Right cardiac atrium (tissue), 5 donors: Measurements from ENCODE around the gene PDE3B. TPM values are rescaled to one million over a fixed set of nuclear protein-coding genes. Genes with fewer than 3 reads are reported as not detected.
"Not testable (repeated sequence)": the region's sequence is repeated elsewhere in the genome, so short reads cannot be mapped to it uniquely, and the experiment has no call there.

Experiments used
- ATAC-seq, 2 donors: fragments of 200-7000 bp; cut with Tn5 transposase; one replicate each; pipeline versions ENCODE4 v1.8.0 to v1.9.1; 2020; ENCODE audit warnings: moderate library complexity in 2 of 2, mild to moderate bottlenecking in 1 of 2
- DNase-seq, 3 donors: peaks; one replicate each; pipeline ENCODE4 v3.0.0-alpha.2; 2020
- H3K27ac ChIP-seq: one replicate; pipeline ENCODE4 v1.5.1; 2013; ENCODE audit warnings: mild to moderate bottlenecking, low read length, control low read depth, moderate library complexity
- H3K27me3 ChIP-seq: one replicate; pipeline ENCODE4 v1.6.1; 2013; ENCODE audit not compliant: control insufficient read depth, insufficient read depth
- H3K4me1 ChIP-seq: one replicate; pipeline ENCODE4 v1.6.1; 2013; ENCODE audit warnings: low read length; ENCODE audit not compliant: control insufficient read depth, insufficient read depth
- H3K4me3 ChIP-seq: one replicate; pipeline ENCODE4 v1.5.1; 2013; ENCODE audit warnings: low read length, control low read depth
- H3K9me3 ChIP-seq: one replicate; pipeline ENCODE4 v1.6.1; 2013; ENCODE audit warnings: low read length; ENCODE audit not compliant: control insufficient read depth
- WGBS: extraction: QIAGEN DNeasy Blood & Tissue Kit; methylation state at CpG from one replicate; pipeline ENCODE4 v1.1.7; 2013; 5-methylcytosine and 5-hydroxymethylcytosine counted together
- intact Hi-C, 4 donors: fragments of 100-400 bp; cut with DNase I; formaldehyde crosslinking; loops; one replicate each; pipeline versions ENCODE4 v1.11.0 to v1.14.0; 2022 to 2023
- polyA plus RNA-seq: library from polyadenylated mRNA; stranded (reverse); fragments of 200-250 nt; gene quantifications from one replicate; pipeline ENCODE4 v1.2.3, GENCODE V29; 2013
- total RNA-seq, 4 donors: library from RNA; stranded (reverse); fragmentation: NEBNext Ultra II Directional; extraction: Animal tissue kit (Norgen Biotek cat#: 25700); gene quantifications; one replicate each; pipeline ENCODE4 v1.2.1, GENCODE V29; 2021
- donor health status: healthy with polysubstance abuse.
- donor health status: DM: no; HTN: yes; CAD: no.
- donor health status: DM: no; HTN: no; CAD: no.
- donor health status: DM: no; HTN: yes; CAD: no; lungs with severe emphysema.
- donor health status: DM: yes; HTN: yes; CAD: no.

PDE3B gene
- total and polyA plus RNA-seq, 5 donors, result 4.9 to 18.6 (median 9.1) TPM

GRCh38 chr11:14657841-14658240 lies 14.2 kb downstream of the PDE3B start:
- intact Hi-C loops, result no loop called here
- no peaks in the 10 kb centered on the region for H3K9me3 ChIP-seq
- H3K27ac ChIP-seq, result no peak overlapping the region
- WGBS, result 40% methylated on average over 1 of the region's 1 CpG
- no peaks in the 10 kb centered on the region for H3K4me1 ChIP-seq
- no peak overlapping the region for H3K4me3 ChIP-seq
- DNase-seq (no peak), ATAC-seq (no peak)
- H3K27me3 ChIP-seq, result no peaks in the 10 kb centered on the region

- H3K4me3 ChIP-seq, intact Hi-C loops: not testable (repeated sequence)
Observed at GRCh38 chr11:14664926-14665325, 21.3 kb downstream of the PDE3B start.

GRCh38 chr11:14667329-14667728 lies 23.7 kb downstream of the PDE3B start:
- H3K27me3 ChIP-seq, H3K27ac ChIP-seq, intact Hi-C loops, DNase-seq, ATAC-seq, H3K4me1 ChIP-seq, H3K9me3 ChIP-seq, H3K4me3 ChIP-seq: not testable (repeated sequence)
- WGBS, result 93% methylated on average over 4 of the region's 4 CpGs

More at GRCh38 chr11:14664926-14665325, 21.3 kb downstream of the PDE3B start:
- not testable (repeated sequence) for H3K27me3 ChIP-seq, DNase-seq, H3K9me3 ChIP-seq, ATAC-seq, H3K27ac ChIP-seq, H3K4me1 ChIP-seq
- WGBS, result 96% methylated on average over 3 of the region's 3 CpGs

- ATAC-seq, result no peak
- Histone ChIP-seq H3K27me3 (no peaks in the 10 kb centered on the region), H3K9me3 (no peaks in the 10 kb centered on the region), H3K4me3 (no peak overlapping the region), H3K4me1 (no peaks in the 10 kb centered on the region), H3K27ac (no peak overlapping the region)
- WGBS, result 58% methylated on average over 6 of the region's 6 CpGs
- no peak for DNase-seq
- intact Hi-C loops, result no loop called here
Observed at GRCh38 chr11:14668731-14669301, 25.2 kb downstream of the PDE3B start.

GRCh38 chr11:14669499-14669898 lies 25.9 kb downstream of the PDE3B start:
- DNase-seq (no peak), ATAC-seq (no peak)
- intact Hi-C loops, result no loop called here
- Histone ChIP-seq H3K4me1 (no peaks in the 10 kb centered on the region), H3K9me3 (no peaks in the 10 kb centered on the region), H3K27ac (no peak overlapping the region), H3K27me3 (no peaks in the 10 kb centered on the region), H3K4me3 (no peak overlapping the region)
- 85% methylated on average over 7 of the region's 7 CpGs for WGBS

GRCh38 chr11:14669958-14670357 lies 26.4 kb downstream of the PDE3B start:
- ATAC-seq (no peak), DNase-seq (no peak)
- Histone ChIP-seq H3K27me3 (no peaks in the 10 kb centered on the region), H3K4me3 (no peak overlapping the region), H3K27ac (no peak overlapping the region), H3K4me1 (no peaks in the 10 kb centered on the region), H3K9me3 (no peaks in the 10 kb centered on the region)
- intact Hi-C loops, result no loop called here
- WGBS, result 80% methylated on average over 3 of the region's 3 CpGs

- intact Hi-C loops, result no loop called here
- DNase-seq (no peak), ATAC-seq (no peak)
- Histone ChIP-seq H3K4me1 (no peaks in the 10 kb centered on the region), H3K27me3 (no peaks in the 10 kb centered on the region), H3K27ac (no peak overlapping the region), H3K4me3 (no peak overlapping the region), H3K9me3 (no peaks in the 10 kb centered on the region)
- 67% methylated on average over 2 of the region's 2 CpGs for WGBS
Observed at GRCh38 chr11:14672635-14673034, 29.0 kb downstream of the PDE3B start.

GRCh38 chr11:14673421-14673820 lies 29.8 kb downstream of the PDE3B start:
- no peak for DNase-seq
- Histone ChIP-seq H3K27ac (no peak overlapping the region), H3K4me1 (no peaks in the 10 kb centered on the region), H3K27me3 (no peaks in the 10 kb centered on the region), H3K4me3 (no peak overlapping the region), H3K9me3 (no peaks in the 10 kb centered on the region)
- 56% methylated on average over 4 of the region's 4 CpGs for WGBS
- intact Hi-C loops, result no loop called here
- no peak for ATAC-seq

GRCh38 chr11:14673824-14674405 lies 30.3 kb downstream of the PDE3B start:
- 71% methylated on average over 8 of the region's 8 CpGs for WGBS
- no peaks in the 10 kb centered on the region for H3K9me3 ChIP-seq
- no peak overlapping the region for H3K4me3 ChIP-seq
- no peak overlapping the region for H3K27ac ChIP-seq
- no peaks in the 10 kb centered on the region for H3K27me3 ChIP-seq
- DNase-seq (no peak), ATAC-seq (no peak)
- no peaks in the 10 kb centered on the region for H3K4me1 ChIP-seq
- intact Hi-C loops, result no loop called here

GRCh38 chr11:14676068-14676467 lies 32.5 kb downstream of the PDE3B start:
- Histone ChIP-seq H3K9me3 (no peaks in the 10 kb centered on the region), H3K4me1 (no peaks in the 10 kb centered on the region), H3K27me3 (no peaks in the 10 kb centered on the region), H3K4me3 (no peak overlapping the region), H3K27ac (no peak overlapping the region)
- WGBS, result 91% methylated on average over 2 of the region's 2 CpGs
- no peak for DNase-seq
- intact Hi-C loops, result no loop called here
- no peak for ATAC-seq

GRCh38 chr11:14677146-14677545 lies 33.5 kb downstream of the PDE3B start:
- intact Hi-C loops, result no loop called here
- WGBS, result 80% methylated on average over 2 of the region's 2 CpGs
- Histone ChIP-seq H3K27me3 (no peaks in the 10 kb centered on the region), H3K4me3 (no peak overlapping the region), H3K9me3 (no peaks in the 10 kb centered on the region), H3K4me1 (no peaks in the 10 kb centered on the region), H3K27ac (no peak overlapping the region)
- ATAC-seq (no peak), DNase-seq (no peak)

- no peaks in the 10 kb centered on the region for H3K27me3 ChIP-seq
- intact Hi-C loops, result no loop called here
- DNase-seq (no peak), ATAC-seq (no peak)
- no peak overlapping the region for H3K4me3 ChIP-seq
- no peaks in the 10 kb centered on the region for H3K4me1 ChIP-seq
- 95% methylated on average over 2 of the region's 2 CpGs for WGBS
- H3K9me3 ChIP-seq, result no peaks in the 10 kb centered on the region
- H3K27ac ChIP-seq, result no peak overlapping the region
Observed at GRCh38 chr11:14678350-14678749, 34.7 kb downstream of the PDE3B start.
